NCI-H1417 (cell line): ENCODE measurements around the gene CELSR1.

ENCODE experiments used
- DNase-seq, 3 experiments: peaks; one replicate each; lab custom pipeline; 2025; lab: John Stamatoyannopoulos, UW

CELSR1 gene, protein sequence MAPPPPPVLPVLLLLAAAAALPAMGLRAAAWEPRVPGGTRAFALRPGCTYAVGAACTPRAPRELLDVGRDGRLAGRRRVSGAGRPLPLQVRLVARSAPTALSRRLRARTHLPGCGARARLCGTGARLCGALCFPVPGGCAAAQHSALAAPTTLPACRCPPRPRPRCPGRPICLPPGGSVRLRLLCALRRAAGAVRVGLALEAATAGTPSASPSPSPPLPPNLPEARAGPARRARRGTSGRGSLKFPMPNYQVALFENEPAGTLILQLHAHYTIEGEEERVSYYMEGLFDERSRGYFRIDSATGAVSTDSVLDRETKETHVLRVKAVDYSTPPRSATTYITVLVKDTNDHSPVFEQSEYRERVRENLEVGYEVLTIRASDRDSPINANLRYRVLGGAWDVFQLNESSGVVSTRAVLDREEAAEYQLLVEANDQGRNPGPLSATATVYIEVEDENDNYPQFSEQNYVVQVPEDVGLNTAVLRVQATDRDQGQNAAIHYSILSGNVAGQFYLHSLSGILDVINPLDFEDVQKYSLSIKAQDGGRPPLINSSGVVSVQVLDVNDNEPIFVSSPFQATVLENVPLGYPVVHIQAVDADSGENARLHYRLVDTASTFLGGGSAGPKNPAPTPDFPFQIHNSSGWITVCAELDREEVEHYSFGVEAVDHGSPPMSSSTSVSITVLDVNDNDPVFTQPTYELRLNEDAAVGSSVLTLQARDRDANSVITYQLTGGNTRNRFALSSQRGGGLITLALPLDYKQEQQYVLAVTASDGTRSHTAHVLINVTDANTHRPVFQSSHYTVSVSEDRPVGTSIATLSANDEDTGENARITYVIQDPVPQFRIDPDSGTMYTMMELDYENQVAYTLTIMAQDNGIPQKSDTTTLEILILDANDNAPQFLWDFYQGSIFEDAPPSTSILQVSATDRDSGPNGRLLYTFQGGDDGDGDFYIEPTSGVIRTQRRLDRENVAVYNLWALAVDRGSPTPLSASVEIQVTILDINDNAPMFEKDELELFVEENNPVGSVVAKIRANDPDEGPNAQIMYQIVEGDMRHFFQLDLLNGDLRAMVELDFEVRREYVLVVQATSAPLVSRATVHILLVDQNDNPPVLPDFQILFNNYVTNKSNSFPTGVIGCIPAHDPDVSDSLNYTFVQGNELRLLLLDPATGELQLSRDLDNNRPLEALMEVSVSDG (N-terminal part only)

DNA sequence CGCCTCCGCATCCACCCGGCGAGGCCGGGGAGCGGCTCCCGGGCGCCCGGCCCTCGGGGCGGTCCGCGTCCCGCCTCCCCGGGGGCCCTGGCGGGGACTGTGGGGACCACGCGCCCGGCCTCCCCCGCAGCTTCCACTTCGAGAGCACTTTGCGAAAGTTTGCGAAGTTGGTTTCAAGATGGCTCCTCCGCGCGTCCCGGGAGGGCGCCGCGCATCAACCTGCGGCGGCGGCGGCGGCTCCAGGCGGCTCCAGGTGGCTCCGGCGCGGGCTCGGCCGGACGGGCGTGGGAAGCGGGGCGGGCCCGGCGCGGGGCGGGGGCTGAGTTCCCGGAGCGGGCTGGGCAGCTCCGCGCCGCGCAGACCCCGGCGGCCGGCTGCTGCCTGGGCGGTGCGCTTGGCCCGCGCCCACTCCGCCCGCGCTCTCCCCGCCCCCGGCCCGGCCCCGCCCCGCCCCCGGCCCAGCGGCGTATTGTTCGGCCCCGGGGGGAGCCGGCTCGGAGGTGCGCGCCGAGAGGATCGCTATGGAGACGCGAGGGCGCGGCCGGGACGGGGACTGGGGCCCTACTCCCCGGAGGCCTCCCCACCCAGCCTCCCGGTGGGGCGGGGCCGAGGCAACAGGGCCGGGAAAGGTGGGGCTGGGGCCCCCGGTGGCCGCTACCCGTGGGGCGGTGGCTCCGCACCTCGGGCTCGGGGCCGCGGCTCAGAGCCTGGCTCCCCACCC, at the start of gene CELSR1:
CELSR1 (minus strand) TSS at position 396 of the 721 bp plus-strand sequence. CDS start 450 bp downstream, outside the sequence.
- peak in 2 of 3 experiments; percentile 63 to 67 for DNase-seq

DNA sequence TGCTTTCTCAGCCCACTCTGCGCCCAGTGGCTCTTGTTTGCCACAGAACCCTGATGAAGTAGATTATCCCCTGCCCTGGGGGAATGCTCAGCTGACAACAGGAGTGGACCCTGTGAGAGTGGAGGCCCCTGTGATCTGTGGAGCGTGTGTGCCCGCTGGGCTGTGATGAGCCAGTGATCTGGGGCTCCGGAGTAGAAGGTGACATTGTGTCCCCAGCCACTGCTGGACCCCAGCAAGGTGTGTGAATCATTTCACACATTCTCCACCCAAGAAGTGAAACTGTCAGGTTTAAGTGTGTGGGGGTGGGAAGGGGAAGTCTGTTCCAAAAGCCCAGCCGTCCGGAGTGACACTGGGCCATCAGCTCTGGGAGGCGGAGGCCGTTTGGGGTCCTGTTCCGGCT, 49.6 kb upstream of the CELSR1 start:
- no peak for DNase-seq

DNA sequence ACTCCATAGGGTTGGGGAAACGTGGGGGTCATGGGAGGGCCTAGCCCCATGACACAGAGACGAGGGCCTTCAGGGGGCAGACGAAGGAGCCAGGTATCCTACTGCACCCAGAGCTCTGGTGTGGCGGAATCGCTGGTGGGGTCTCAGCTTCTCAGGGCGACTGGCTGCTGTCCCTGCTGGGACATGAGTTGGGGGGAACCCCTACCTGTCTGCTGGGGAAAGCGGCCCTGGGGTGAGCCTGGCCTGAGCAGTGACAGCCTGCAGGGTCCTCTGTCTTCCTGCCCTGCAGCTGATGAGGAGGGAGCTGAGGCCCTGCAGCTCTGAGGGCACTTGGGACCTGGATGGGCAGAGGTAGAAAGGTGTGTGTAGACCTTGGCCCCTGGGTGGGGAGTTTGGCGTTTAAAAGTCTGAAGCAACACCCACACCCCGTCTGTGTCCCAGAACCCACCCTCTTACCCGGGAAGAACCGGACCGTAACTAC, 49.2 kb upstream of the CELSR1 start:
- no peak for DNase-seq

DNA sequence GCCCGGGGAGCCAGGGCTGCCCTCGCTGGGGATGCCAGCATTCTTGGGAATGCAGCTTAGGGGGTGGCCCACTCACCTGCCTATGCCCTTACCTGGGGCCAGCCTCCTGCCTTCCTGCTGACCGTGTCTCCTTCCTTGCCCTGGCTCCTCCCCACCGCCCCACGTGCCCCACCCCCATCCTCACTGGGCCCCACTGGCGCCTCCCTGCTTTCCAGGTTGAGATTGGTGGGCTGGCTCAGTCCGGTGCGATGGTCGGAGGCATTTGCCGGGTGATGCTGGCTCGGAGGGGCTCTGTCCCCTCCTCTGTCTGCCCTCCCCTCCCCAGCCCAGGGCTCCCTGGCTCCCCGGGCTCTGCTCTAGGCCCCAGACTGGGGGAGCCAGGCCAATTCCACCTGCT, 48.7 kb upstream of the CELSR1 start:
- DNase-seq = no peak

DNA sequence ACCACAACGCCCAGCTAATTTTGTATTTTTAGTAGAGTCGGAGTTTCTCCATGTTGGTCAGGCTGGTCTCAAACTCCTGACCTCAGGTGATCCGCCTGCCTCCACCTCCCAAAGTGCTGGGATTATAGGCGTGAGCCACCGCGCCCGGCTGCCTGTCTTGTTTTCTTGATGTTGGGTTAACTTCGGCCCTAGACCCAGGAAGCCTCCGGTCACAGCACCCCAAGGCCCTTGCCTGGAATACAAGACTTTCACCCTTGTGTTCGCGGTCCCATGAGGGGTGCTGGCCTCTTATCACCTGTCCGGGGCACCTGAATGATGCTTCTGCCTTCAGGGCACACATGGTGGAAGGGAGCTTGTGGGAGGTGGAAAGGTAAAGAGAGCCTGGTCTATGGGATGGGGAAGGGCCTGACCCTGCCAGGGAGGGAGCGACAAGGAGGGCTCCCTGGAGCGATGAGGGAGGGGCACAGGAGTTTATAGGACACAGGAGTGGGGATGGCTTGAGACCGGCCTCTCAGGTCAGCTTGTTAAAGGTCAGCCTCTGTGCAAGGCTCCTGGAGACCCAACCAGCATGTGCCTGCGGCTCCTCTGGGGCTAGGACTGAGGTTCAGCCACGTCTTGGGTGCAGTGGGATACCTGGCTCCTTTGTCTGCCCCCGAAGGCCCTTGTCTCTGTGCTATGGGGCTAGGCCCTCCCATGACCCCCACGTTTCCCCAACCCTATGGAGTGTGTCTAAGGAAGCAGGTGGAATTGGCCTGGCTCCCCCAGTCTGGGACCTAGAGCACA, 48.1 kb upstream of the CELSR1 start:
- no peak for DNase-seq

DNA sequence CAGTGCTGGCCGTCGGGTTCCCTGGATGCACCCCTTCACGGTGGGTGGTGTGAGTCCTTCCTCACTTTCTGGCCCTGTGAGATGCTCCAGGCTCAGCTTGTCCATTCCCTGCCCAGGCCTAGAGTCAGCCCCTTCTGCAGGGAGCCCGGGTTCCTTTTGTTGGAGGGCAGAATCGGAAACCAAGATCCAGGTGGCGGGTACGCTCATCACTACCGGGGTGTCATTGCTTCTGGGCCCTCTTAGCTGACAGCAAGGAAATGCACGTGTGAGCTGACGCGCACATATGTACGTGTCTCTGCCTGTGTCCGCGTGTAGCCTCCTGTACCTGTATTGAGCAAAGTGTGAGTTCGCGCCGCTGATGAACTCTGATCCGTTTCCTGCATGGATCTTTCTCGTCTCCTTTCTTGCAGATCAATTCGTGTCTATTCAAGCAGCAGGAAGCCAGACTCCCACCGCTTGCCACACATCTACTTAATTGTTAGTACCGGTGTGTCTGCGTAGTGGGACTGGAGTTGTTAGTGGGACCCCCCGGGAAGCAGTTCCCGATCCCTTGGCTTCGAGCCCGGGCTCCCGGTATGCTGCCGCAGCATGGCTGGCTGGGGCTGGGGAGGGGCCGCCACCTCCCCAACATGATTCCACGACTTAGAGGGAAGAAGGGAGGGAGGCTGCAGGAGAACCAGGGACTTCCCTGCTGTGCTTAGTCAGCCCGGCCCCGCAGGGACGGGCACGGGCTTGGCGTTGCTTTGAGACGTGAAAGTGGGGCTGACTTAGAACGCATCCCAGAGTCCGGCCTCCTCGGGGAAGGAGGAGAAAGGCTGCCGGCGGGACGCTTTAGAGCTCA, 46.9 kb upstream of the CELSR1 start:
- DNase-seq = peak in 2 of 3 experiments; percentile 56 to 80

DNA sequence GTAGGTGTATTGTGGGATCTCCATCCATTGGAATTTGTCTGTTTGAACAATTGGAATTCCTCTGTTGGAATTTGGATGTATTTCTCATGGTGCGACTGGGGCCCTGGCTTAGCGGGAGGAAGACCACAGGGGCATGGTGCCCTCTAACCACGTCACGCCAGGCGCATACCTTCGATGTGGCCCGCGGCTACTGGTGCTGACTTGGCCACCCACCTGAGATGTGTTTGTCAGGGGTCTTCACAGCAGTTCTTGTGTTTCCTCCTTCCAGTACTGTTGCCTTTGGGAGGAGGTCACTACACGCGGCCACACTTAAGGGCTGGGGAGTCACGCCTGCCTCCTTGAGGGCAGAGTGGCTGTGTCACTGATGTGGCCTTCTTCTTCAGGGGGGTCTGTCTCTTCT, 46.2 kb upstream of the CELSR1 start:
- no peak for DNase-seq

DNA sequence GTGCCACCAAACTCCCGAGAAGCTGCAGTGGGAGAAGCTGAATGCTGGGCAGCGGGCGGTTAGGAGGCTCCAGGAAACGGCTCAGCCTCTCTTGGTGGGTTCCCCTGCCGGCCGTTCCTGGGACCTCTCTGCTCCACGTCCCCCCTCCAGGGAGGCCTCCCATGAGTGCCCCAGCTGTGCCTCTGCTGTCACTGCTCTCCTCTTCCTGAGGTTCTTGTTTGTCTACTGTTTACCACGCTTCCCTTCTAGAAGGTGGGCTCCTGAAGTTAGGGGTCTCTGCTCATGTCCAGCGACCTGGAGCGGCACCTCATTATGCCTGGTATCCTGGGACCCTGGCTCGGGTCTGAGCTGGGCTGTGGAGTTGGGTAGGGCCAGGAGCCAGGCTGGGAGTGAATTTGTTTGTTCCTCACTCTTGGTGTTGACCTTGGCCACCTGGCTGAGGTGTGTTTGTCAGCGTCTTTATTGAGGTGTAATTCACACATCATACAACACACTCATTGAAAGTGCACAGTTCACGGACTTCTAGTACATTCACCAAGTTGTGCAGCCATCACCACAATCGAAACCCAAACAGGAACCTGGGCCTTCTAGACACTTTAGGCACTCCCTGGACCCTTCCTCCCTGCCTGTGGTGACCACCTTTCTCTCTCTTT, 45.0 kb upstream of the CELSR1 start:
- DNase-seq = no peak

DNA sequence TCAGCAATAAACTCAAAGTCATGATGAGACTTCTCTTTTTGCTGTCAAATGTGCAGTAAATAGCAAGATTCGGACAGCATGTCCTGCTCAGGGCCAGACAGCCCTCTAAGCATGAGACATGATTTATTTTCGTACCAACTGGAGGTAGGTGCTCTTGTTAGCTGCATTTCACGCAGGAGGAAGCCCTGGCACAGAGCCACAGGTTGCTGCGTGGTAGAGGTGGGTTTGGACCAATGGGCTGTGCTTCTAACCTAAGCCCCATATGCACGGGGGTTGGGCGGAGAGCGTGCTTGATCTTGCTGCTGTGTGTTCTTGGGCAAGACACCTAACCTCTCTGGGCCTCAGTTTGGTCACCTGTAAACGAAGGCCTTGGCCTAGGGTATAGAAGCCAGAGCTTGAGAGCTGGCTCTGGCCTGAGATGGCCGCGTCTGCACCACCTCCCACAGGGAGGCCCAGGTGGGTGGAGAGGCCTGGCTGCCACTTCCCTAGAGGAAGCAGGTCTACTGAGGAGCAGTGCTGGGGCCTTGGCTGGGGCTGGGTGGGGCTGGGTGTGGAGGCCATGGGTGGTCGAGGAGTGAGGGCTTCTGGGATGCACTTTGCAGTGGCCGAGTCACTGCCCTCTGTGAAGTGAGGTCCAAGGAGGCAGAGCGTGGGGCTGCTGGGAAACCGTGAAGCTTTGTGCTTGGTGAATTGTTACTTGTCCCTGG, 44.3 kb upstream of the CELSR1 start:
- DNase-seq = no peak

DNA sequence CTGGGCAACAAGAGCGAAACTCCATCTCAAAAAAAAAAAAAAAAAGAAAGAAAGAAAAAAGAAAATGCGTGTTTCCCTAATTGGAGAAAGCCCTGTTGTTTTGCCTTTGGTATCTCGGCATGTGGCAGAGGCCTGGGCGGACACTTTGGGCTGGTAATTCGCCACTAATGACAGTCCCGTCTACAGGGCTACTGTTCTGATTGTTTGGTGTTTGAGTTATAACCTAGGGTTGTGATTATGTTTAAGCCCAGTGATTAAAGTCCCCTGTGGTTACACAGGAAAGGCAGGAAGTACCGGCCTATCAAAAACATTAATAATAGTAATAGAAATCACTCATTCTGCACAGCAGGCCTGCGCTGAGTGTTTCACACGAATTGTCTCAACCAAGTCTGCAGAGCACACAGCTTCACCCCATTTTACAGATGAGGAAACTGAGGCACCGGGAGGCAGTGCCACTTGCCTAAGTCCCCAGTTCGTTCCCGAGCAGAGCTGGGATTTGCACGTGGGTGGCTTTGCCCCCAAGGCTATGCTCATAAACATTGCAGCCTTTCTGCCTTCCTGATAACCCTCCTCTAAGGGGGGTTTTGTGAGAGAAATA, 43.6 kb upstream of the CELSR1 start:
- DNase-seq = peak in 2 of 3 experiments; percentile 38 to 83

DNA sequence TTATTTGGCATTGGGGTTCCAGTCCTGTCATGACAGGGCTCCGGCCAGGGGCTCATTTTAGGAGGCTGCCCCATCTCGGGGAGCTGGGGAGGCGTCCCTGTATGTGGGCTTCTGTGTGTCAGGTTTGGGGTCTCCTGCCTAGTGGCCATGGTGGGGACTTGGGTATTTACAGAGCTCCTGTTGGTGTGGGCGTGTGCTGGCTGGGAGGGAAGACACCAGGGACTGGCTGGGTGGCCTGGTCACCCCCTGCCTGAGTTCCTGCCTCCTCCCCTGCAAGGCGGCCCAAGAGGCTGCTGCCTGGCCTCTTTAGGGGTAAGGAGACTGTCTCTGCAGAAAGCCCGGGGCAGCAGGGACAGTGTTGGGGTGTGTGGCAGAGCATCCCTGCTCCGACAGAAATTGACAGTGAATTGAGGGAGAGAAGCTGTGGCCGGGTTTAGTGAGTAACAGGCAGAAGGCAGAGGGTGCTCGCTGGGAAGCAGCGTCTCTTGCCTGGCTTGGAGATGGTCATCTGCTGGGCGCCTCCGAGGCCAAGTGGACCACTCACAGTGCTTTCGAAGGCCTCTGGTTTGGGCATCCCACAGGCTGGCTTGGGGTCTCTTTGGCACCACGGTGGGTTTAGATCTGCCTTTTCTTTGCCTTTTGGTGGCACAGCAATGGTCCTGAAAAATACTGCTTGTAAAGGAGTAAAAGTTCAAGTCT, 42.5 kb upstream of the CELSR1 start:
- no peak for DNase-seq

DNA sequence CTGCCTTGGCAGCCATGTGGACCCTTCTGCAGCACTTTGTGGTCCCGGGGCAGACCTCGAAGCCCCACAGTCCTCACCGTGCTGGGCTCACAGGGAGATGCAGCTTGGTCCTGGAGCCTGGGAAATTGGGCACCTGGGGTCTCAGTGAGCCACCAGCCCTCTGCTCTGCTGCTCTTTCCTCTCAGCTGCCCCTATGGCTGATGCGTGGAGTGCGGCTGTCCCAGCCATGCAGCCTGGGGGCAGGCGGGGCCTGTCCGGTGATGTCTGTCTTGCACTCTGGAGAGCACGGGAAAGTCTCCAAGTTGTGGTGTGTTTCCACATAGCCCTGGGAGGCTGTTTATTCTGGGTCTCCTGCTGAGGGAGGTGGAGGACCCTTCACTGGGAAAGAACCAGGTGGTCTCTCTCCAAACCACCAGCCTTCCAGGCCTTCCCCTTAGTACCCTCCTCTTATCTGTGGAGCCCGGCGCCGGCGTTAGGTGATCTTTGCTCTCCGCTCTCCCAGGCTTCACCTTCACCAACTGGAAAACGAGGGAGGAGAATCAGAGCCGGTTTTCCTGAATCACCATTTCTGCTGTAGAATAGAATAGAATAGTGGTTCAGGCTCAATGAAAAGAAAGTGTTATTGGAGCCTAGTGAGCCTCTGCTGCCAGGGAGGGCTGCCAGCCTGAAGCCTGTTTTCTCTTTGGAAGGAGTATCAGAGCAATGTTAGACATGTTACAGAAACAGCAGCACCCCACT, 41.6 kb upstream of the CELSR1 start:
- no peak for DNase-seq

DNA sequence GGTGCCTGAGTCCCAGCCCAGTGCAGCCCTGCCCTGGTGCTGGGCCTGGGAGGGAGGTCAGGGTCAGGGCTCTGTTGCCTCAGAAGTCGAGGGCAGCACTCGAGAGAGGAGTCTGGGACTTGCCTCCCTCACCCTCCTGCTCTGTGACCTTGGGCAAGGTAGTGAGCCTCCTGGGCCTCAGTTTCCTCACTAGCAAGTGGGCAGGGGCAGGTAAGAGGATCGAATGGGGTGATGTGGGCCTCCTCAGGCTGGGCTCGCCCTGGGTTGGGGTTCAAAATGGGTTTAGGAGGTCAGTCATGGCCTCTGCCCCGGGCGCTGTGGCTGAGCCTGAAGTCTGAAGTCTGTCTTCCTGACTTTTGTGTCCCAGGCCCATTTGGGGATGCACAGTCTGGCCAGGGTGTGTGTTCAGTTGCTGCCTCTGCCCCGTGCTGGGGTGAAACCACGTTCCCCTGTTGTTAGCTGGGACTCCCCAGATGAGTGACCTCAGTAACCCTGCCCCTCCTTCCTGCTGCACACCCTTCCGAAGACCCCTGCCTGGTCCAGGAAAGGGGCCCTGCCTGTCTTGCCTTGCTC, 40.9 kb upstream of the CELSR1 start:
- no peak for DNase-seq

DNA sequence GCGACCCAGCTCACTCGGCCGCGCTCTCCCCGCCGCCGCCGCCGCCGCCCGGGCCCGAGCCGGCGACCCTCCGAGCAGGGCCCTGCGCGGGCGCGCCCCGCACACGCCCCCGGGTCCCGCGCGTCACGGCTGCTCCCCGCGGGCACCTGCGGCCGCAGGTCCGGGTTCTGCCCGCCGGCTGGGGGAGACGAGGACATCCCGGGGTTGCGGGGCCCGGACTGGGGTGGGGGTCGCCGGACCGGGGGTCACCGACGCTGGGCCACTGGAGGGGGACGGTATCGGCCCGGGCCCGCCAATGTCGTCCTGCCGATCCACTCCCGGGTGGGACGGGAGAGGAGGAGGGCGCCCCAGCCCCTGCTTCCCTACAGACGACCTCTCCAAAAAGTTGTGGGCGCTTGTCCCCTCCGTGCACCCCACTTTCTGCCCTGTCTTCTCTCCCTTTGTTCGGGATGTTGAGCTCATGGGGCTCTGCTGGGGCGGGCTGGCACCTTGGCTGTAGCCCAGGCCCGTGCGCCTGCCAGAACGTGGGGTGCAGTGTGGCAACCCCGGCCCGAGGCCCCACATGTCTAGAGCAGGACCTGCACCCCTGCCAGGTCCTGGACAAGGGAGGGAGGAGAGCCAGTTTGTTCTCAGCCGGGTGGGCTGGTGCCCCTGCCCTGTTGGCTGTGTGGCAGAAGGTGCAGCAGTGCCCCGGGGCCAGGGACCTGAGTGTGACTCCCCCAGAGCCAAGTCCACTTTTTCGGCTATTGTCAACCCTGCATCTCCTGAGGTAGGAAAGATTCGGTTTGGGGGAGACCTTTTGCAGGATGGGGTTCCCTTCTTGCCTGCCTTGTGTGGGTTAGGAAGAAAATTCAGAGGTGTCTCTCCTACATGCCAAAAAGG, 40.2 kb upstream of the CELSR1 start:
- peak in 1 of 3 experiments; percentile 22 for DNase-seq
